Heart right ventricle (tissue), 16 donors: ENCODE measurements around the gene CHRD. TPM values are rescaled to one million over a fixed set of nuclear protein-coding genes. Genes with fewer than 3 reads are reported as not detected.

Experiments
- ATAC-seq, 8 donors: fragments of 200-7000 bp; cut with Tn5 transposase; one replicate each; pipeline ENCODE4 v1.9.1; 2020; ENCODE audit warnings: mild to moderate bottlenecking in 8 of 8, moderate library complexity in 8 of 8, moderate number of reproducible peaks in 1 of 8
- DNase-seq, 2 donors: peaks; one replicate each; pipeline ENCODE4 v3.0.0-alpha.2; 2020
- H3K27ac ChIP-seq, 10 donors: fragments of 200-600 bp; sonication (generic) in 2 of 10; one replicate each; pipeline versions ENCODE4 v1.5.0 to v1.8.0; 2020 to 2022; ENCODE audit warnings: mild to moderate bottlenecking in 3 of 10
- H3K27me3 ChIP-seq, 7 donors: fragments of 200-600 bp; one replicate each; pipeline ENCODE4 v1.8.0; 2021 to 2022; ENCODE audit warnings: mild to moderate bottlenecking in 2 of 7
- H3K36me3 ChIP-seq, 9 donors: fragments of 200-600 bp; sonication (generic) in 1 of 9; one replicate each; pipeline versions ENCODE4 v1.5.0 to v1.8.0; 2020 to 2022; ENCODE audit warnings: mild to moderate bottlenecking in 2 of 9
- H3K4me1 ChIP-seq, 9 donors: fragments of 200-600 bp; sonication (generic) in 1 of 9; one replicate each; pipeline versions ENCODE4 v1.5.0 to v1.8.0; 2020 to 2022; ENCODE audit warnings: mild to moderate bottlenecking in 4 of 9
- H3K4me3 ChIP-seq, 10 donors: fragments of 200-600 bp; sonication (generic) in 2 of 10; one replicate each; pipeline versions ENCODE4 v1.5.0 to v1.8.0; 2020 to 2022; ENCODE audit warnings: mild to moderate bottlenecking in 7 of 10, moderate library complexity in 2 of 10
- H3K9me3 ChIP-seq, 11 donors: fragments of 200-600 bp in 10 of 11; sonication (generic) in 2 of 11; one replicate each; pipeline versions ENCODE4 v1.5.0 to v1.8.0; 2013 to 2022; ENCODE audit warnings: mild to moderate bottlenecking in 2 of 11, control low read depth in 1 of 11, moderate library complexity in 1 of 11
- CTCF ChIP-seq, 9 donors: fragments of 200-600 bp; sonication (generic) in 2 of 9; IDR thresholded peaks; one replicate each; pipeline versions ENCODE4 v1.5.0 to v1.8.0; 2021 to 2022; ENCODE audit warnings: antibody characterized with exemption in 9 of 9, mild to moderate bottlenecking in 5 of 9, moderate library complexity in 1 of 9
- WGBS, 2 donors: extraction: QIAGEN DNeasy Blood & Tissue Kit; methylation state at CpG; one replicate each; pipeline ENCODE4 v1.1.7; 2013; ENCODE audit warnings: inconsistent platforms in 1 of 2; 5-methylcytosine and 5-hydroxymethylcytosine counted together
- intact Hi-C, 10 donors: fragments of 100-400 bp; cut with DNase I; formaldehyde crosslinking; loops; one replicate each; pipeline versions ENCODE4 v1.11.1 to v1.14.2; 2022
- polyA plus RNA-seq, 2 donors: library from polyadenylated mRNA; stranded (reverse); fragments of 200-250 nt; gene quantifications; one replicate each; pipeline ENCODE4 v1.2.3, GENCODE V29; 2013
- total RNA-seq, 10 donors: library from RNA; stranded (reverse); fragmentation: NEBNext Ultra II Directional in 3 of 10; extraction: Animal tissue kit (Norgen Biotek cat#: 25700) in 3 of 10; gene quantifications; one replicate each; pipeline versions ENCODE4 v1.2.1 to v1.2.4, GENCODE V29; 2021 to 2023
- donor health status: Arrhythmogenic right ventricular cardiomyopathy.
- donor health status: ischemic (EF 13 %, LVEDD 7.1; RV severe dilation, severe dysfunction).
- donor health status: healthy with polysubstance abuse.
- donor health status: DM: no; HTN: yes; CAD: no.
- donor health status: DM: no; HTN: no; CAD: no.
- donor health status: ischemic (EF 25% LVEDD 6.9; RV normal size, moderate dysfunction).
- donor health status: ischemic (EF 25% LVEDD 5.7; RV mildly dilated, moderate dysfunction).
- donor health status: healthy.
- donor health status: DM: yes; HTN: yes; CAD: no.
- donor health status: Ischemic cardiomyopathy.
- donor health status: ischemic (EF 35%, LVEDD 5.7; RV mildly dilated, moderate dysfunction).
- donor health status: nonischemic (EF 11% LVEDD 7.7; RV severe dilation, severe dysfunction).
- donor health status: DM: yes; HTN: yes; CAD: no.
- donor health status: PGD.
- donor health status: ischemic (EF 29% LVEDD 5.4; RV normal size, mild dysfunction).
- donor health status: nonischemic (EF 23%, LVEDD 6.1; RV moderate dilation, normal function).

Gene CHRD
- total and polyA plus RNA-seq, 12 donors, result 1.4 to 17.3 (median 3.9) TPM

DNA sequence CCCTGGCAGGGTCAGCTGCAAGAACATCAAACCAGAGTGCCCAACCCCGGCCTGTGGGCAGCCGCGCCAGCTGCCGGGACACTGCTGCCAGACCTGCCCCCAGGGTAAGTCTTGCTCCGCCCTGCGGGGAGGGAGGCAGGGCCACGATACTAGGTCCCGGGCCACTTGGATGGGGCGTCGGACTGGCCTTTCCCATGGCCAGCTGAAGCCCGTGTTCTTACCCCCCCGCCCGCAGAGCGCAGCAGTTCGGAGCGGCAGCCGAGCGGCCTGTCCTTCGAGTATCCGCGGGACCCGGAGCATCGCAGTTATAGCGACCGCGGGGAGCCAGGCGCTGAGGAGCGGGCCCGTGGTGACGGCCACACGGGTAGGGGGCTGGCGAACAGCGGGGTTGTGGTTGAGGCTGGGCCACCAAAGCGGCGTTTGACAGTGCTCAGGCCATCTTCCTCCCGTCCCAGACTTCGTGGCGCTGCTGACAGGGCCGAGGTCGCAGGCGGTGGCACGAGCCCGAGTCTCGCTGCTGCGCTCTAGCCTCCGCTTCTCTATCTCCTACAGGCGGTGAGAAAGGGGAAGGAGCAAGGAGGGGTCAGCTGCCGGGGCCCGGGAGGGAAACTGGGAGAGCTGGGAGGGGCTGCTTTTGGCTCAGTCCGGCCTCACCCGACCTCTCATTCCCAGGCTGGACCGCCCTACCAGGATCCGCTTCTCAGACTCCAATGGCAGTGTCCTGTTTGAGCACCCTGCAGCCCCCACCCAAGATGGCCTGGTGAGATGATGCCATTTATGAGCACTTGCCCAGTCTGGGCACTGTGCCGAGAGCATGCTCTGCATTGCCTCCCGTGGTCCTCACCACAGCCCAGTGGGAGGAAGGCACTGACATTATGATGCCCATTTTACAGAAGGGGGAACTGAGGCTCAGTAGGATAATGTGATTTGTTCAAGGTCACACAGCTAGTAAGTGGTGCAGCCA lies 1.7 kb downstream of the CHRD start:
- peak in 1 of 2 donors; percentile 65 for DNase-seq
- H3K4me1 ChIP-seq, result peaks cover 7 to 40% (median 21%) of the 10 kb centered on the region in 9 donors
- peaks cover under 1 to 75% (median 55%) of the 10 kb centered on the region in 7 donors for H3K27me3 ChIP-seq
- ATAC-seq, result peak; percentile 25 to 58 (median 48)
- peak overlapping the region in 9 of 10 donors; percentile 31 to 79 (median 64) for H3K27ac ChIP-seq
- TF ChIP-seq CTCF (IDR thresholded peaks at IDR 0.05), result no peak
- intact Hi-C loops, result loop anchor here in 1 of 10 donors (10.0 kb wide), 1 partner anchor 393 kb away; no protein-coding TSS in a partner anchor
- WGBS, 2 donors, result 10 to 11% methylated on average over 55 of the region's 55 CpGs
- no peaks in the 10 kb centered on the region for H3K9me3 ChIP-seq
- H3K36me3 ChIP-seq, result peaks cover 0 to 23% (median 0%) of the 10 kb centered on the region in 9 donors
- H3K4me3 ChIP-seq, result peak overlapping the region in 9 of 10 donors; percentile 34 to 58 (median 55)

DNA sequence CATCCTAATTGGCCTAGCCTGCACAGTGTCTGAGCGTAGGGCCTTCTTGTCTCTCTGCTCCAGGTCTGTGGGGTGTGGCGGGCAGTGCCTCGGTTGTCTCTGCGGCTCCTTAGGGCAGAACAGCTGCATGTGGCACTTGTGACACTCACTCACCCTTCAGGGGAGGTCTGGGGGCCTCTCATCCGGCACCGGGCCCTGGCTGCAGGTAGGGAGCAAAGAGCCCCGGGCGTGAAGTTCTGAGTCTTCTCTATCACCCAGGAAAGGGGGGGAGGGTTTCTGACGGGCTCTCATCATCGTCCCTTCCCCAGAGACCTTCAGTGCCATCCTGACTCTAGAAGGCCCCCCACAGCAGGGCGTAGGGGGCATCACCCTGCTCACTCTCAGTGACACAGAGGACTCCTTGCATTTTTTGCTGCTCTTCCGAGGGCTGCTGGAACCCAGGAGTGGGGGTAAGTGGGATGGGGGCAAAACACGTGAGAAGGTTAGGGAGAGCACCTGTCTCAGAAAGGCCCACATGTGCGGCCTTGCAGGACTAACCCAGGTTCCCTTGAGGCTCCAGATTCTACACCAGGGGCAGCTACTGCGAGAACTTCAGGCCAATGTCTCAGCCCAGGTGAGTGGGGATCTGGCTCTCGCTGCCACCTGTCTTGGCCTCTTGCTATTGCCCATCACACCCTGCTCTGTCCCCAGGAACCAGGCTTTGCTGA lies 2.6 kb downstream of the CHRD start:
- TF ChIP-seq CTCF (IDR thresholded peaks at IDR 0.05), result no peak
- intact Hi-C loops, result loop anchor here in 1 of 10 donors (10.0 kb wide), 1 partner anchor 392 kb away; no protein-coding TSS in a partner anchor
- WGBS, 2 donors, result 86 to 94% methylated on average over 16 of the region's 16 CpGs
- no peak for DNase-seq
- Histone ChIP-seq H3K4me3 (no peak overlapping the region), H3K27me3 (peaks cover 0 to 71% (median 48%) of the 10 kb centered on the region in 7 donors), H3K9me3 (no peaks in the 10 kb centered on the region), H3K27ac (no peak overlapping the region), H3K4me1 (peaks cover 7 to 36% (median 21%) of the 10 kb centered on the region in 9 donors), H3K36me3 (peaks cover 0 to 31% (median 0%) of the 10 kb centered on the region in 9 donors)
- ATAC-seq, result no peak

- intact Hi-C loops, result loop anchor here in 1 of 10 donors (10.0 kb wide), 1 partner anchor 392 kb away; no protein-coding TSS in a partner anchor
- peaks cover 0 to 63% (median 41%) of the 10 kb centered on the region in 7 donors for H3K27me3 ChIP-seq
- WGBS, 2 donors, result 96 to 97% methylated on average over 15 of the region's 15 CpGs
These were observed 3.3 kb downstream of the CHRD start for GRCh38 chr3:184383033-184383740.

More at GRCh38 chr3:184383033-184383740, 3.3 kb downstream of the CHRD start:
- no peaks in the 10 kb centered on the region for H3K9me3 ChIP-seq
- ATAC-seq (no peak), DNase-seq (no peak)
- peaks cover 3 to 29% (median 18%) of the 10 kb centered on the region in 9 donors for H3K4me1 ChIP-seq
- TF ChIP-seq CTCF (IDR thresholded peaks at IDR 0.05), result no peak
- H3K4me3 ChIP-seq, result no peak overlapping the region
- no peak overlapping the region for H3K27ac ChIP-seq
- H3K36me3 ChIP-seq, result peaks cover 0 to 31% (median 0%) of the 10 kb centered on the region in 9 donors
